Kidney (tissue), 14 donors: ENCODE data around the gene LDLRAD3. TPM values are rescaled to one million over a fixed set of nuclear protein-coding genes. Genes with fewer than 3 reads are reported as not detected.

Experiments
- DNase-seq, 5 donors: peaks; one replicate each; pipeline ENCODE4 v3.0.0-alpha.2; 2013 to 2020
- FAIRE-seq: peaks from 2 replicates; lab custom pipeline; 2012; peaks lifted over from hg19 to GRCh38; lab: Jason Lieb, UNC
- H3K27ac ChIP-seq, 2 donors: one replicate each; pipeline ENCODE4 v1.7.0; 2013; ENCODE audit warnings: low read depth in 2 of 2, low read length in 2 of 2, inconsistent platforms in 1 of 2
- H3K27me3 ChIP-seq: one replicate; pipeline ENCODE4 v1.7.1; 2013; ENCODE audit warnings: low read length, inconsistent platforms; ENCODE audit not compliant: control insufficient read depth, insufficient read depth
- H3K36me3 ChIP-seq, 3 donors: one replicate each; pipeline versions ENCODE4 v1.7.0 to v1.7.1; 2013; ENCODE audit warnings: low read length in 3 of 3, control low read depth in 1 of 3, inconsistent platforms in 1 of 3; ENCODE audit not compliant: insufficient read depth in 3 of 3, control insufficient read depth in 2 of 3
- H3K4me1 ChIP-seq, 3 donors: one replicate each; pipeline versions ENCODE4 v1.7.0 to v1.7.1; 2013; ENCODE audit warnings: low read length in 3 of 3, inconsistent platforms in 1 of 3, low read depth in 1 of 3; ENCODE audit not compliant: control insufficient read depth in 2 of 3, insufficient read depth in 2 of 3
- H3K4me3 ChIP-seq, 3 donors: one replicate each; pipeline versions ENCODE4 v1.7.0 to v1.8.1; 2013; ENCODE audit warnings: low read length in 3 of 3, control low read depth in 1 of 3, inconsistent platforms in 1 of 3
- H3K9ac ChIP-seq, 3 donors: one replicate each; pipeline versions ENCODE4 v1.7.0 to v1.7.1; 2013; ENCODE audit warnings: low read length in 3 of 3, control low read depth in 1 of 3, inconsistent platforms in 1 of 3
- H3K9me3 ChIP-seq, 3 donors: one replicate each; pipeline versions ENCODE4 v1.7.0 to v1.7.1; 2013; ENCODE audit warnings: low read length in 3 of 3, control low read depth in 1 of 3, inconsistent platforms in 1 of 3; ENCODE audit not compliant: control insufficient read depth in 2 of 3, insufficient read depth in 1 of 3
- CTCF ChIP-seq: IDR thresholded peaks from 3 replicates; pipeline ENCODE4 v1.5.1; 2012; ENCODE audit warnings: mild to moderate bottlenecking, moderate library complexity, borderline replicate concordance; ENCODE audit not compliant: insufficient read depth; ENCODE audit errors: extremely low read depth
- intact Hi-C: fragments of 100-400 bp; cut with DNase I; formaldehyde crosslinking; loops from one replicate; pipeline ENCODE4 v1.11.1; 2022
- polyA plus RNA-seq: library from polyadenylated mRNA; stranded (reverse); fragments of 350-450 nt; fragmentation: Illumina TruSeq; extraction: RNeasy Lipid Tissue Mini Kit (QIAGEN cat#74804); gene quantifications from one replicate; pipeline ENCODE4 v1.2.3, GENCODE V29; 2014; ENCODE audit warnings: low read depth, low replicate concordance; ENCODE audit not compliant: insufficient read depth
- total RNA-seq: library from RNA; stranded (reverse); fragmentation: NEBNext Ultra II Directional; extraction: Animal tissue kit (Norgen Biotek cat#: 25700); gene quantifications from one replicate; pipeline ENCODE4 v1.2.1, GENCODE V29; 2021
- donor health status: control.
- donor health status: control.
- donor health status: control.
- donor health status: control.
- donor health status: control.
- donor health status: DM: yes; HTN: yes; CAD: no.
- donor health status: Normal renal cell carcinoma (clear cell type).

The LDLRAD3 gene
- total and polyA plus RNA-seq, 2 donors from 2014 or later = 1.2 to 14.2 TPM

DNA sequence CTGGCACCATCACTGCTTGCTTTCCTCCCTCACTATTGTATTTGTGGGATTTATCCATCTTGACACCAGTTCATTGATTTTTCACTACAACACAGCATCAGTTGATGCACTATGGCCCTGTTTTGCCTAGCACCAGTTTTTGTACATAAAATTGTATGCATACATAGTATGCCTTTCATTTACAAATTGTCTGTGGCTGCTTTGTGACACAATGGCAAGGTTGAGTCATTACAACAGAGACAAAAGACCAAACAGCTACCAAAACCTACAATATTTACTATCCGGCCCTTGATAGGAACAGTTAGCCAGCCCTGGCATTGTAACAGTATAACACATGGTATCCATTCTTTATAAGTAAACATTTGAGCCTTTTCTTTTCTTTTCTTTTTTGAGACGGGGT lies 150.3 kb downstream of the LDLRAD3 start:
- Histone ChIP-seq H3K9ac (no peak overlapping the region), H3K4me3 (no peak overlapping the region), H3K27me3 (no peaks in the 10 kb centered on the region), H3K36me3 (no peaks in the 10 kb centered on the region), H3K9me3 (no peaks in the 10 kb centered on the region), H3K27ac (no peak overlapping the region), H3K4me1 (peaks cover 0 to 2% (median 0%) of the 10 kb centered on the region in 3 donors)
- DNase-seq (no peak), FAIRE-seq (no peak)
- intact Hi-C loops = no loop called here
- no peak for TF ChIP-seq CTCF

DNA sequence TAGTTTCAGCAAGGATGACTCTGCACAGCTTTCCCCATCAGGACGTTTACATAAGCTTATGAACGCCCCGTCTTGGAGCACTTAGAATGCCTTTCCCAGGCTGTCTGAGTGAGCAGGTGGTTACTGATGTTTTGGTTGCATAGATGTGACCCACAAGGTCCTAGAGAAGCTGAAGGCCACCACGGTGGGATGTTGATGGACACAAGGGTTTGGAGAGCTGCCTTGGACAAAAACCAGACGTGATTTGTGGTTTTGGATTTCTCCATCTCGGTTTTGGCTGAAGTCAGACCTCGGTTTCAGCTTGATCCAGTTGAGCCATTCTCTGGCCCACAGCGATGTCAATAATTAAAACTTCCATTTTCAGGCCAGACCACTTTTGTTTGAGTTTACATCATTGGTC lies 151.9 kb downstream of the LDLRAD3 start:
- FAIRE-seq = no peak
- Histone ChIP-seq H3K9me3 (no peaks in the 10 kb centered on the region), H3K4me1 (peaks cover 0 to 2% (median 0%) of the 10 kb centered on the region in 3 donors), H3K27me3 (no peaks in the 10 kb centered on the region), H3K27ac (no peak overlapping the region), H3K9ac (no peak overlapping the region), H3K36me3 (no peaks in the 10 kb centered on the region), H3K4me3 (no peak overlapping the region)
- no peak for DNase-seq
- TF ChIP-seq CTCF = no peak
- intact Hi-C loops = no loop called here

DNA sequence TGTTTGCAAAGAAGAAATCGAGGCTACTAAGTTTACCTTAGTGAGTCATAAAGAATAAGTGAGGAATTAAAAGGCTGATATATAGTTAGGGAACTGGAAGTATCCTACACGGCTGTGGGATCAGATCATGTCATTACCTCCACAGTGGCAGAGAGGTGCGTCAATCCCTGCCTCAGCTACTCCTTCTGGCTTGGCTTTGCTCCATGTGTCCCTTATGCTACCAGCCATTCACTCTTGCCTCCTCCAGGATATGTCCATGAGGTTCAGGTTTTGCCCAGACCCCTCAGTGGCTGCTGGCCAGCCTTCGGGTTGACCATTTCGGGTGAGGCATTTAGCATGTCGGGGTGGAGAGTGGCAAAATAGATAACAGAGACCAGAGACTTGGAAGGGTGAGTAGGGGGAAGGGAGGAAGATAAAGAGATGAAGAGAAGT lies 153.4 kb downstream of the LDLRAD3 start:
- FAIRE-seq = no peak
- H3K9ac ChIP-seq = no peak overlapping the region
- H3K4me1 ChIP-seq = no peaks in the 10 kb centered on the region
- no peak for DNase-seq
- no peak overlapping the region for H3K27ac ChIP-seq
- intact Hi-C loops = no loop called here
- H3K9me3 ChIP-seq = no peaks in the 10 kb centered on the region
- TF ChIP-seq CTCF = no peak
- H3K4me3 ChIP-seq = no peak overlapping the region
- H3K27me3 ChIP-seq = no peaks in the 10 kb centered on the region
- no peaks in the 10 kb centered on the region for H3K36me3 ChIP-seq

DNA sequence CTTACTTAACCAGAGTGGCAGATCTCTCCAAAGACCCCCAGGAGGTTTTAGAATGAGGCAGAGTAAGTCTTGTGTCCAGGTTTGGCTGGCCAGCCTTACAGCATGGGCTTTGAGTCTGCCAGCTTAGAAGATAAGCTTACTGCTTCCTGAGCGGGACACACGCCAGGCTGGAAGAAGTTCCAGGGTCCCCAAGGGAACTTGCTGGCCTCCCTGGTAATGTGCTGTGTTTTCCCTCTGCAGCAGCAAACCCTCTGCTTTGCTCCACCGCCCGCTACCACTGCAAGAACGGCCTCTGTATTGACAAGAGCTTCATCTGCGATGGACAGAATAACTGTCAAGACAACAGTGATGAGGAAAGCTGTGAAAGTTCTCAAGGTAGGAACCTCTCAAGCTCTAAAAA lies 154.2 kb downstream of the LDLRAD3 start:
- Histone ChIP-seq H3K9ac (no peak overlapping the region), H3K4me3 (no peak overlapping the region), H3K27me3 (no peaks in the 10 kb centered on the region), H3K36me3 (no peaks in the 10 kb centered on the region), H3K27ac (no peak overlapping the region), H3K9me3 (no peaks in the 10 kb centered on the region), H3K4me1 (no peaks in the 10 kb centered on the region)
- FAIRE-seq = no peak
- intact Hi-C loops = no loop called here
- TF ChIP-seq CTCF = no peak
- peak in 1 of 5 donors; percentile 77 for DNase-seq
